HFF-Myc (cell line): ENCODE measurements around the gene TFR2.

Source experiments
- DNase-seq: peaks from one replicate; pipeline ENCODE4 v3.0.0-alpha.2; 2011; ENCODE audit warnings: low read depth; ENCODE audit errors: extremely low read depth
- H3K4me3 ChIP-seq: replicated peaks from 2 replicates; pipeline ENCODE4 v1.5.1; 2011; ENCODE audit warnings: low read depth, mild to moderate bottlenecking, control low read depth, low read length
- TF ChIP-seq, protein P1 (sequence below): IDR thresholded peaks from 2 replicates; pipeline ENCODE4 v1.5.1; 2012; ENCODE audit warnings: mild to moderate bottlenecking, low read depth, low read length, control low read depth; ENCODE audit errors: missing control alignments

TFR2 gene

GRCh38 chr7:100655908-100656674 is 14.7 kb upstream of the TFR2 start, which contains the start of gene ACTL6B:
TSS of gene ACTL6B (minus strand) at chr7:100656448. CDS start at chr7:100656354, 94 bp downstream.
- H3K4me3 ChIP-seq, result no peak within 1 kb of the TSS
- TF ChIP-seq, protein P1, sequence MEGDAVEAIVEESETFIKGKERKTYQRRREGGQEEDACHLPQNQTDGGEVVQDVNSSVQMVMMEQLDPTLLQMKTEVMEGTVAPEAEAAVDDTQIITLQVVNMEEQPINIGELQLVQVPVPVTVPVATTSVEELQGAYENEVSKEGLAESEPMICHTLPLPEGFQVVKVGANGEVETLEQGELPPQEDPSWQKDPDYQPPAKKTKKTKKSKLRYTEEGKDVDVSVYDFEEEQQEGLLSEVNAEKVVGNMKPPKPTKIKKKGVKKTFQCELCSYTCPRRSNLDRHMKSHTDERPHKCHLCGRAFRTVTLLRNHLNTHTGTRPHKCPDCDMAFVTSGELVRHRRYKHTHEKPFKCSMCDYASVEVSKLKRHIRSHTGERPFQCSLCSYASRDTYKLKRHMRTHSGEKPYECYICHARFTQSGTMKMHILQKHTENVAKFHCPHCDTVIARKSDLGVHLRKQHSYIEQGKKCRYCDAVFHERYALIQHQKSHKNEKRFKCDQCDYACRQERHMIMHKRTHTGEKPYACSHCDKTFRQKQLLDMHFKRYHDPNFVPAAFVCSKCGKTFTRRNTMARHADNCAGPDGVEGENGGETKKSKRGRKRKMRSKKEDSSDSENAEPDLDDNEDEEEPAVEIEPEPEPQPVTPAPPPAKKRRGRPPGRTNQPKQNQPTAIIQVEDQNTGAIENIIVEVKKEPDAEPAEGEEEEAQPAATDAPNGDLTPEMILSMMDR, result no peak
- DNase-seq, result no peak

GRCh38 chr7:100654908-100655831 is 13.8 kb upstream of the TFR2 start:
- DNase-seq, result no peak
- TF ChIP-seq, protein P1, result no peak
- H3K4me3 ChIP-seq, result no peak overlapping the region

GRCh38 chr7:100649826-100650565 is 8.6 kb upstream of the TFR2 start:
- no peak for DNase-seq
- TF ChIP-seq, protein P1, result no peak
- no peak overlapping the region for H3K4me3 ChIP-seq

DNA sequence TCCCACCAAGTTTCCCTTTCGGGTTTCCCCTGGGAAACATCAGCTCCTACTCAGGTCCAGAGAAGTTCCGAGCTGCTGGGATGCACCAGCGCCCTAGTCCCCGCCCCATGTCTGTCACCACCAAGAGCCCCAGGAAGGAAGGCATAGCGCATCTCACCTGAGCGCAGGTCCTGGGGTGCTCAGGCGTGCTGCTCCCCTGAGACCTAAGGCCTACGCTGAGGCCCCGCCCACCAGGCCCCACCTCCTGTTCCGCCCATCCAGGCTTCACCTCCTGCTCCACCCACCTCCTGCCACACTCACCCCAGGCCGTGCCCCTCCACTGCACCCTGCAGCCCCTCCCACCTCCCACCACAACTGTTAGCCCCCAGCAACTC is 1.2 kb upstream of the TFR2 start:
- TF ChIP-seq, protein P1, result no peak
- no peak for DNase-seq
- H3K4me3 ChIP-seq, result no peak overlapping the region

DNA sequence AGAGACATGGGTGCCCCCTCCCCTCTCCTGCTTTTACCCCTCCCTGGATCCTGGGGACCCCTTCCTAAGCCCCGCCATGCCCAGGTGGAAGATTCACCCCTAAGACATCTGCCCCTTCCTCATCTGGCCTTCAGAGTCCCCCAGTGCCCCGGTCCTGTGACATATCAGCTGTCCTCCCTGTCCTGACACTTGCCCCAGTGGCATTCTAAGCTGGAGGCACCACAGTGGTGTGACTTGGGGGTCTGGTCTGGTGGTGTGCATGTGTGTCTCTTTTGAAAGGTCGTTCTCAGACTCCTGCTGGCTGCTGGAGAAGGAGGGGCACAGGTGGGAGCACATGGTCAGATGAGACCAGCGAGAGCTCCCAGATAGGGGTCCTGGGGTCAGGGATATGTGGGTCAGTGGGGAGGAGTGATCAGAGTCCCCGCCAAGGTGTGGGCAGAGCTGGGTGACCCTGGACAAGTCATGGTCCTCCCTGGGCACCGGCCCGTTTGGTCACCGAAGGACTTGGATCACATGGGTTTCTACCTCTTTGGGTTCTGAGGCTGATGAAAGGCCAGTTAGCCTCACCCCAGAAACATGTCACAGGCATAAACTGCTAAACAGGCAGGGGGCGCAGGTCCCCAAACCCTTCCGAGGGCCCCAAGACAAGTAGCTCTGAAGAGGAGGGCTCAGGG is 645 bp upstream of the TFR2 start:
- no peak for DNase-seq
- TF ChIP-seq, protein P1, result no peak
- no peak overlapping the region for H3K4me3 ChIP-seq
